Upper lobe of left lung (tissue), 4 donors: Measurements from ENCODE around the gene ZNF879.

ENCODE experiments used
- CTCF ChIP-seq, 6 experiments: fragments of 450-650 bp in 4 of 6; fragments of 200-600 bp in 2 of 6; sonication (generic) in 2 of 6; IDR thresholded peaks; one replicate each; pipeline ENCODE4 v1.5.1; 2016 to 2019; ENCODE audit warnings: antibody characterized with exemption in 6 of 6
- EP300 ChIP-seq, 4 donors: sonication (generic); formaldehyde crosslinking; IDR thresholded peaks; one replicate each; pipeline ENCODE4 v1.5.1; 2017; ENCODE audit warnings: antibody characterized with exemption in 4 of 4, control low read depth in 2 of 4

GRCh38 chr5:179023528-179024189 lies at the start of gene ZNF879:
- peak in 2 of 6 experiments; percentile 12 to 20 for TF ChIP-seq CTCF (IDR thresholded peaks at IDR 0.05)
- TF ChIP-seq EP300 (IDR thresholded peaks at IDR 0.05) = no peak
